Measurements from ENCODE around the gene DSCAM. TPM values are rescaled to one million over a fixed set of nuclear protein-coding genes. Genes with fewer than 3 reads are reported as not detected.

The DSCAM gene
- total RNA-seq, 1 experiment from 2014 or later, result not detected

- Histone ChIP-seq H3K36me3 (no peaks in the 10 kb centered on the region), H3K4me3 (no peak overlapping the region), H3K9me3 (no peaks in the 10 kb centered on the region), H3K27me3 (no peaks in the 10 kb centered on the region)
- DNase-seq, result no peak
Measured at GRCh38 chr21:40696246-40696645, 150.7 kb downstream of the DSCAM start.

GRCh38 chr21:40689840-40690360 is 157.1 kb downstream of the DSCAM start:
- no peak for DNase-seq

GRCh38 chr21:40689217-40689616 is 157.7 kb downstream of the DSCAM start:
- Histone ChIP-seq H3K27me3 (no peaks in the 10 kb centered on the region), H3K4me3 (no peak overlapping the region), H3K9me3 (no peaks in the 10 kb centered on the region), H3K36me3 (no peaks in the 10 kb centered on the region)
- DNase-seq, result no peak

More at GRCh38 chr21:40689840-40690360, 157.1 kb downstream of the DSCAM start:
- Histone ChIP-seq H3K27me3 (no peaks in the 10 kb centered on the region), H3K4me3 (no peak overlapping the region), H3K9me3 (no peaks in the 10 kb centered on the region), H3K36me3 (no peaks in the 10 kb centered on the region)

GRCh38 chr21:40688106-40688864 is 158.7 kb downstream of the DSCAM start:
- no peak overlapping the region for H3K4me3 ChIP-seq
- no peaks in the 10 kb centered on the region for H3K9me3 ChIP-seq
- no peaks in the 10 kb centered on the region for H3K27me3 ChIP-seq
- no peak for DNase-seq
- no peaks in the 10 kb centered on the region for H3K36me3 ChIP-seq

GRCh38 chr21:40687625-40688024 is 159.3 kb downstream of the DSCAM start:
- H3K27me3 ChIP-seq, result no peaks in the 10 kb centered on the region
- H3K9me3 ChIP-seq, result no peaks in the 10 kb centered on the region
- no peak overlapping the region for H3K4me3 ChIP-seq
- H3K36me3 ChIP-seq, result no peaks in the 10 kb centered on the region
- no peak for DNase-seq

GRCh38 chr21:40686526-40686925 is 160.4 kb downstream of the DSCAM start:
- no peak for DNase-seq
- no peaks in the 10 kb centered on the region for H3K36me3 ChIP-seq
- no peaks in the 10 kb centered on the region for H3K27me3 ChIP-seq
- no peaks in the 10 kb centered on the region for H3K9me3 ChIP-seq
- H3K4me3 ChIP-seq, result no peak overlapping the region

- DNase-seq, result no peak
- H3K27me3 ChIP-seq, result no peaks in the 10 kb centered on the region
- no peak overlapping the region for H3K4me3 ChIP-seq
- no peaks in the 10 kb centered on the region for H3K9me3 ChIP-seq
- H3K36me3 ChIP-seq, result no peaks in the 10 kb centered on the region
Measured at GRCh38 chr21:40685141-40685540, 161.8 kb downstream of the DSCAM start.

- no peak for DNase-seq
- Histone ChIP-seq H3K36me3 (no peaks in the 10 kb centered on the region), H3K4me3 (no peak overlapping the region), H3K9me3 (no peaks in the 10 kb centered on the region), H3K27me3 (no peaks in the 10 kb centered on the region)
Measured at GRCh38 chr21:40684726-40685125, 162.2 kb downstream of the DSCAM start.

- H3K9me3 ChIP-seq, result no peaks in the 10 kb centered on the region
- no peaks in the 10 kb centered on the region for H3K27me3 ChIP-seq
- no peaks in the 10 kb centered on the region for H3K36me3 ChIP-seq
- H3K4me3 ChIP-seq, result no peak overlapping the region
- no peak for DNase-seq
Measured at GRCh38 chr21:40683349-40683748, 163.6 kb downstream of the DSCAM start.

GRCh38 chr21:40681164-40681859 is 165.6 kb downstream of the DSCAM start:
- Histone ChIP-seq H3K4me3 (no peak overlapping the region), H3K36me3 (no peaks in the 10 kb centered on the region), H3K27me3 (no peaks in the 10 kb centered on the region), H3K9me3 (no peaks in the 10 kb centered on the region)
- no peak for DNase-seq

- H3K27me3 ChIP-seq, result no peaks in the 10 kb centered on the region
- DNase-seq, result no peak
- H3K9me3 ChIP-seq, result no peaks in the 10 kb centered on the region
- no peak overlapping the region for H3K4me3 ChIP-seq
- H3K36me3 ChIP-seq, result no peaks in the 10 kb centered on the region
Measured at GRCh38 chr21:40680311-40680710, 166.6 kb downstream of the DSCAM start.

GRCh38 chr21:40678681-40679284 is 168.2 kb downstream of the DSCAM start:
- no peaks in the 10 kb centered on the region for H3K36me3 ChIP-seq
- 0 out of 2 replicates have a peak overlapping the region, but pooled peaks have one; percentile 0 for H3K4me3 ChIP-seq
- DNase-seq, result no peak

GRCh38 chr21:40675017-40675416 is 171.9 kb downstream of the DSCAM start:
- H3K9me3 ChIP-seq, result no peaks in the 10 kb centered on the region
- H3K27me3 ChIP-seq, result no peaks in the 10 kb centered on the region
- H3K36me3 ChIP-seq, result no peaks in the 10 kb centered on the region
- H3K4me3 ChIP-seq, result no peak overlapping the region
- no peak for DNase-seq

More at GRCh38 chr21:40678681-40679284, 168.2 kb downstream of the DSCAM start:
- no peaks in the 10 kb centered on the region for H3K27me3 ChIP-seq
- H3K9me3 ChIP-seq, result no peaks in the 10 kb centered on the region

GRCh38 chr21:40672602-40673001 is 174.4 kb downstream of the DSCAM start:
- Histone ChIP-seq H3K4me3 (no peak overlapping the region), H3K36me3 (no peaks in the 10 kb centered on the region), H3K9me3 (no peaks in the 10 kb centered on the region), H3K27me3 (no peaks in the 10 kb centered on the region)
- no peak for DNase-seq

GRCh38 chr21:40671716-40672115 is 175.2 kb downstream of the DSCAM start:
- Histone ChIP-seq H3K27me3 (no peaks in the 10 kb centered on the region), H3K4me3 (no peak overlapping the region), H3K9me3 (no peaks in the 10 kb centered on the region), H3K36me3 (no peaks in the 10 kb centered on the region)
- no peak for DNase-seq

- Histone ChIP-seq H3K4me3 (no peak overlapping the region), H3K27me3 (no peaks in the 10 kb centered on the region), H3K9me3 (no peaks in the 10 kb centered on the region), H3K36me3 (no peaks in the 10 kb centered on the region)
- no peak for DNase-seq
Measured at GRCh38 chr21:40668555-40669275, 178.2 kb downstream of the DSCAM start.

GRCh38 chr21:40667967-40668366 is 179.0 kb downstream of the DSCAM start:
- Histone ChIP-seq H3K27me3 (no peaks in the 10 kb centered on the region), H3K4me3 (no peak overlapping the region), H3K36me3 (no peaks in the 10 kb centered on the region), H3K9me3 (no peaks in the 10 kb centered on the region)
- no peak for DNase-seq

Measured in MG63 (cell line).